ENCODE measurements around the gene E2F6. TPM values are rescaled to one million over a fixed set of nuclear protein-coding genes. Genes with fewer than 3 reads are reported as not detected.

Gene E2F6
- polyA plus RNA-seq, 1 donor from 2014 or later, result 39.1 TPM

DNA sequence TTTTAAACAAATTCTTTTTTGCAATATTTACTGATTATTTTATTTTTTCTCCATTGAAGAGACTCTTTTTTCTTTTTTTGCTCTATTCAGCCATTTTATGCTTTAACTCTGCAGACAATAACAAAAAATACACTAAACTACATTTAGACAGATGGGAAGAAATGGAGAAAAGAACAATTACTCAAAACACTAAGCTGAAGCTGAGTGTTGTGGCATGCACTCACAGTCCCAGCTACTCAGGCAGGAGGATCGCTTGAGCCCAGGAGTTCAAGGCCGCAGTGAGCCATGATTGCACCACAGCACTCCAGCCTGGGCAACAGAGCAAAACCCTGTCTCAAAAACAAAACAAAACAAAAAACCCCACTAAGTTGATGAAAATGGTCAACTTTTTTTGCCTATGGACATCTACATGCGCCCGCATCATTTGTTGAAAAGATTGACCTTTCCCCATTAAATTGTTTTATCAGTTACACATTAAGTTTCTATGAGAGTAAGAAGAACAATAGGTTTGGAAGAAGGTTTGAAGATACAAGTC is 43.0 kb downstream of the E2F6 start:
- no peaks in the 10 kb centered on the region for H3K9me3 ChIP-seq (ENCODE audit: low read length)
- no peaks in the 10 kb centered on the region for H3F3A ChIP-seq (ENCODE audit: insufficient read depth, low read length, poor library complexity, severe bottlenecking)
- no peak overlapping the region for H3K27ac ChIP-seq (ENCODE audit: low read length)
- no peaks in the 10 kb centered on the region for H3K36me3 ChIP-seq (ENCODE audit: insufficient read depth, low read length)
- no peak overlapping the region for H2AFZ ChIP-seq (ENCODE audit: low read depth, low read length)
- H3K4me2 ChIP-seq (ENCODE audit: low read length), result no peak overlapping the region
- no peak for TF ChIP-seq EP300 (conservative IDR thresholded peaks at IDR 0.05; ENCODE audit: poor library complexity, severe bottlenecking)
- no peak for TF ChIP-seq TAF1 (IDR thresholded peaks at IDR 0.05; ENCODE audit: low read depth)
- TF ChIP-seq, protein P1, sequence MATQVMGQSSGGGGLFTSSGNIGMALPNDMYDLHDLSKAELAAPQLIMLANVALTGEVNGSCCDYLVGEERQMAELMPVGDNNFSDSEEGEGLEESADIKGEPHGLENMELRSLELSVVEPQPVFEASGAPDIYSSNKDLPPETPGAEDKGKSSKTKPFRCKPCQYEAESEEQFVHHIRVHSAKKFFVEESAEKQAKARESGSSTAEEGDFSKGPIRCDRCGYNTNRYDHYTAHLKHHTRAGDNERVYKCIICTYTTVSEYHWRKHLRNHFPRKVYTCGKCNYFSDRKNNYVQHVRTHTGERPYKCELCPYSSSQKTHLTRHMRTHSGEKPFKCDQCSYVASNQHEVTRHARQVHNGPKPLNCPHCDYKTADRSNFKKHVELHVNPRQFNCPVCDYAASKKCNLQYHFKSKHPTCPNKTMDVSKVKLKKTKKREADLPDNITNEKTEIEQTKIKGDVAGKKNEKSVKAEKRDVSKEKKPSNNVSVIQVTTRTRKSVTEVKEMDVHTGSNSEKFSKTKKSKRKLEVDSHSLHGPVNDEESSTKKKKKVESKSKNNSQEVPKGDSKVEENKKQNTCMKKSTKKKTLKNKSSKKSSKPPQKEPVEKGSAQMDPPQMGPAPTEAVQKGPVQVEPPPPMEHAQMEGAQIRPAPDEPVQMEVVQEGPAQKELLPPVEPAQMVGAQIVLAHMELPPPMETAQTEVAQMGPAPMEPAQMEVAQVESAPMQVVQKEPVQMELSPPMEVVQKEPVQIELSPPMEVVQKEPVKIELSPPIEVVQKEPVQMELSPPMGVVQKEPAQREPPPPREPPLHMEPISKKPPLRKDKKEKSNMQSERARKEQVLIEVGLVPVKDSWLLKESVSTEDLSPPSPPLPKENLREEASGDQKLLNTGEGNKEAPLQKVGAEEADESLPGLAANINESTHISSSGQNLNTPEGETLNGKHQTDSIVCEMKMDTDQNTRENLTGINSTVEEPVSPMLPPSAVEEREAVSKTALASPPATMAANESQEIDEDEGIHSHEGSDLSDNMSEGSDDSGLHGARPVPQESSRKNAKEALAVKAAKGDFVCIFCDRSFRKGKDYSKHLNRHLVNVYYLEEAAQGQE (IDR thresholded peaks at IDR 0.05; ENCODE audit: borderline replicate concordance), result no peak
- no peak for TF ChIP-seq RAD21 (conservative IDR thresholded peaks at IDR 0.05)
- TF ChIP-seq POLR2AphosphoS5 (IDR thresholded peaks at IDR 0.05), result no peak
- no peak for TF ChIP-seq MXI1 (conservative IDR thresholded peaks at IDR 0.05; ENCODE audit: poor library complexity, severe bottlenecking)
- TF ChIP-seq, protein P2, sequence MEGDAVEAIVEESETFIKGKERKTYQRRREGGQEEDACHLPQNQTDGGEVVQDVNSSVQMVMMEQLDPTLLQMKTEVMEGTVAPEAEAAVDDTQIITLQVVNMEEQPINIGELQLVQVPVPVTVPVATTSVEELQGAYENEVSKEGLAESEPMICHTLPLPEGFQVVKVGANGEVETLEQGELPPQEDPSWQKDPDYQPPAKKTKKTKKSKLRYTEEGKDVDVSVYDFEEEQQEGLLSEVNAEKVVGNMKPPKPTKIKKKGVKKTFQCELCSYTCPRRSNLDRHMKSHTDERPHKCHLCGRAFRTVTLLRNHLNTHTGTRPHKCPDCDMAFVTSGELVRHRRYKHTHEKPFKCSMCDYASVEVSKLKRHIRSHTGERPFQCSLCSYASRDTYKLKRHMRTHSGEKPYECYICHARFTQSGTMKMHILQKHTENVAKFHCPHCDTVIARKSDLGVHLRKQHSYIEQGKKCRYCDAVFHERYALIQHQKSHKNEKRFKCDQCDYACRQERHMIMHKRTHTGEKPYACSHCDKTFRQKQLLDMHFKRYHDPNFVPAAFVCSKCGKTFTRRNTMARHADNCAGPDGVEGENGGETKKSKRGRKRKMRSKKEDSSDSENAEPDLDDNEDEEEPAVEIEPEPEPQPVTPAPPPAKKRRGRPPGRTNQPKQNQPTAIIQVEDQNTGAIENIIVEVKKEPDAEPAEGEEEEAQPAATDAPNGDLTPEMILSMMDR (IDR thresholded peaks at IDR 0.05; ENCODE audit: poor library complexity, severe bottlenecking), result no peak
- TF ChIP-seq SMC3 (conservative IDR thresholded peaks at IDR 0.05; ENCODE audit: poor library complexity), result no peak
- TF ChIP-seq EZH2 (IDR thresholded peaks at IDR 0.05; ENCODE audit: borderline replicate concordance, insufficient read depth, low read length, poor library complexity, severe bottlenecking), result no peak
- H3K4me3 ChIP-seq (ENCODE audit: low read length), result no peak overlapping the region
- H3K79me2 ChIP-seq (replicated peaks; ENCODE audit: insufficient read depth, low read length), result no peaks in the 10 kb centered on the region
- no peaks in the 10 kb centered on the region for H4K20me1 ChIP-seq (ENCODE audit: insufficient read depth)
- H3K27me3 ChIP-seq (ENCODE audit: insufficient read depth, low read depth, low read length), result no peaks in the 10 kb centered on the region
- H3K9me2 ChIP-seq (ENCODE audit: insufficient read depth, low read length), result no peaks in the 10 kb centered on the region
- no peak overlapping the region for H3K9ac ChIP-seq (ENCODE audit: low read length)

DNA sequence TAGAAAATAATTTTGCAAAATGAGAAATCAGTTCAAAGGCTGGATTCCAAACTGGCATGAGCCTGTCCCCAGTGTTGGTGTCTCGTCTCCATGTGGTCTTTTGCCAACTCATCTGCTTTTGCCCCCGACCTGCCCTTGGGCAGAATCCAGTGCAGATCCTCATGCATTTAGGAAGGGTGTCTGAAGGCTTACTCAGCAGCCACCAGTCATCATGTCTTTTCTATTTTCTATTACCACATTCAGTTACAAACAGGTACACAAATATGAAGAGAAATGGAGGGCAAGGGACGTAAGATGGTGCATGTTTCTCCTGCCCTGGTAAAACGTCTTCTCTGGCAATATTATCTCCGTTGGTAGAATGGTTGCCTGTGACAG is 43.5 kb downstream of the E2F6 start:
- TF ChIP-seq EP300 (conservative IDR thresholded peaks at IDR 0.05; ENCODE audit: poor library complexity, severe bottlenecking) (no peak), POLR2AphosphoS5 (IDR thresholded peaks at IDR 0.05) (no peak), RAD21 (conservative IDR thresholded peaks at IDR 0.05) (no peak), MXI1 (conservative IDR thresholded peaks at IDR 0.05; ENCODE audit: poor library complexity, severe bottlenecking) (no peak), EZH2 (IDR thresholded peaks at IDR 0.05; ENCODE audit: borderline replicate concordance, insufficient read depth, low read length, poor library complexity, severe bottlenecking) (no peak), SMC3 (conservative IDR thresholded peaks at IDR 0.05; ENCODE audit: poor library complexity) (no peak), TAF1 (IDR thresholded peaks at IDR 0.05; ENCODE audit: low read depth) (no peak)
- TF ChIP-seq, protein P1 (IDR thresholded peaks at IDR 0.05; ENCODE audit: borderline replicate concordance), result no peak
- TF ChIP-seq, protein P2 (IDR thresholded peaks at IDR 0.05; ENCODE audit: poor library complexity, severe bottlenecking), result no peak
- no peak overlapping the region for H2AFZ ChIP-seq (ENCODE audit: low read depth, low read length)
- H3K27ac ChIP-seq (ENCODE audit: low read length), result no peak overlapping the region
- no peaks in the 10 kb centered on the region for H3K9me3 ChIP-seq (ENCODE audit: low read length)
- H3F3A ChIP-seq (ENCODE audit: insufficient read depth, low read length, poor library complexity, severe bottlenecking), result no peaks in the 10 kb centered on the region
- H3K79me2 ChIP-seq (replicated peaks; ENCODE audit: insufficient read depth, low read length), result no peaks in the 10 kb centered on the region
- no peaks in the 10 kb centered on the region for H3K27me3 ChIP-seq (ENCODE audit: insufficient read depth, low read depth, low read length)
- no peak overlapping the region for H3K4me2 ChIP-seq (ENCODE audit: low read length)
- H3K36me3 ChIP-seq (ENCODE audit: insufficient read depth, low read length), result no peaks in the 10 kb centered on the region
- H4K20me1 ChIP-seq (ENCODE audit: insufficient read depth), result no peaks in the 10 kb centered on the region
- H3K9me2 ChIP-seq (ENCODE audit: insufficient read depth, low read length), result no peaks in the 10 kb centered on the region
- H3K9ac ChIP-seq (ENCODE audit: low read length), result no peak overlapping the region
- H3K4me3 ChIP-seq (ENCODE audit: low read length), result no peak overlapping the region

Measured in neural cell (in vitro differentiated cells).